HG03097 (cell line): ENCODE results near the gene AGAP3.

Experiments
- ATAC-seq: cut with Tn5 transposase; IDR thresholded peaks from one replicate; pipeline ENCODE4 v1.9.1; 2021; ENCODE audit not compliant: unreplicated experiment, low FRiP score

The AGAP3 gene

GRCh38 chr7:151152643-151153513, 66.6 kb downstream of the AGAP3 start:
- no peak for ATAC-seq

DNA sequence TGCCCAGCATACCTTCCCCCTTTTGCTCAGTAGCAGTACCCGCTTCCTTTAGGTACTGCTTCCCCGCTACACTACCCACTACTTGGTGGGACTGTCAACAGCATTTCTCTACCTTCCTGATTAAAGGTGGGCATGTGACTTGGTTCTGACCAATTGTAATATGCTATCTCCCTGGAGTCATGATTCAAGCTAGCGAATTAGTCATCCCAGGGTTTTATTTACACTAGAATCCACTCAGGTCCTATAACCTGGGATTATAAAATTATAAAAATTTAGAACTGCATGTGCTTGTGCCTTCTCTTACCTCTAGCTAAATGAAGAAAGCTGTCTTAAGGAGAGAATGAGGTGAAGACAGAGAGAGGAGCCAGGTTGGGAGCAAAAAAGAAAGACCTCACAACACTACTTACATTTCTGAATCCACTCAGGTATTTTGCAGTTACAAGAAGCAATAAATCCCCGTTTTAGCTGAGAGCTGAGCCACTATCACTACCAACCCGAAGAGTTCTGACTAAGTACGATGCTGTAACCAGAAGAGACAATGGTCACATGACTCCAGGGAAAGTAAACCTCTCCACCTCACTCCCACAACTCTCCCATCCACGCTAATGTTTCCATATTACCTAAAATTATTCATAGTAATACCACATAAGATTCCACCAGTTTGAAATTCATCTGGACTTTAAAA, 71.5 kb downstream of the AGAP3 start:
- no peak for ATAC-seq

DNA sequence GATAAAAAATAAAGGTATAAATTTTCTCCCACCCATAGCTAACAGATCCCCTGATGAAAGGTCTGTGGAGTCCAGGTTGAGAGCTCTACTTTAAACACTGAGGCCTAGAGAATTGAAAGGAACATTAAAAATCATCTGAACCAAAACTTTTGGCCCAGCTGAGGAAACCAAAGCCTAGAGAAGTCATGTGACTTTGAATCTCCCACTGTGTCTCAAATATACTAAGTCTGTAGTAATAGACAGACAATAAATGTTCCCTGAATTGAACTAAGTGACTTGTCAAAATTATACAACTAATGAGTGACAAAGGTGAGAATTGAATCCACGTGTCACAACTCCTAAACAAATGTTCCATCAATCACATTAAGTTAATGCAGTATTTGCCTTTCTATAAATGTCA, 75.5 kb downstream of the AGAP3 start:
- ATAC-seq = no peak

DNA sequence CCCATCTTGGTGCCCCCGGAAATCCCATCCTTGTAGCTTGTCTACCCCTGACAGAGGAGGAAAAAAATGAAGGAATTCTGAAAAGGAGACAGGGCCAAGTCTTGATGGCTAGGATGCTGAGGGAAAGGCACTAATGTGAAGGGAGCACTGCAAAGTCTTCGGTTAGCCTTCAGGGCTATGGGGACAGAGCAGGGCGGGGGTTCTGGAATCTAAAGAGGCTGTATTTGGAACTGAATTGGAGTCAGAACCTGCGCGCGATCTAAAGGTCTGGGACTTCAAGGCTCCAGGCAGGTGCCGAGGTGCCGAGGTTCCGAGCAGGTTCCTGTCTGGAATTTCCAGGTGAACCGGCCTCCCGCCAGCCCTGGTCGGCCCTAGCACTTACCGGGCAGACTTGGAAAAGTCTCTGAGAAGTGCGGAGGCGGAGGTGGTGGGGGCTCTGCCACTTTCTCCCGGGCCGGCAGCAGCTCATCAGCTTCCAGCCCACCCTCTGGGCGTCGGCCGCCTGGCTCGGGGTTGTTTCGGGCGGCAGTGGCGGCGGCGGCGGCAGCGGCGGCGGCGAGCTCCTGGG, 80.4 kb downstream of the AGAP3 start:
- no peak for ATAC-seq

- no peak for ATAC-seq
Measured at GRCh38 chr7:151167197-151167961, 81.1 kb downstream of the AGAP3 start, which contains the start of gene GBX1. TSS of gene GBX1 (minus strand) at chr7:151167694. CDS start at chr7:151167548, 146 bp downstream.

- ATAC-seq = no peak
Measured at GRCh38 chr7:151168003-151168786, 81.9 kb downstream of the AGAP3 start.

GRCh38 chr7:151168787-151169162, 82.5 kb downstream of the AGAP3 start:
- no peak for ATAC-seq

DNA sequence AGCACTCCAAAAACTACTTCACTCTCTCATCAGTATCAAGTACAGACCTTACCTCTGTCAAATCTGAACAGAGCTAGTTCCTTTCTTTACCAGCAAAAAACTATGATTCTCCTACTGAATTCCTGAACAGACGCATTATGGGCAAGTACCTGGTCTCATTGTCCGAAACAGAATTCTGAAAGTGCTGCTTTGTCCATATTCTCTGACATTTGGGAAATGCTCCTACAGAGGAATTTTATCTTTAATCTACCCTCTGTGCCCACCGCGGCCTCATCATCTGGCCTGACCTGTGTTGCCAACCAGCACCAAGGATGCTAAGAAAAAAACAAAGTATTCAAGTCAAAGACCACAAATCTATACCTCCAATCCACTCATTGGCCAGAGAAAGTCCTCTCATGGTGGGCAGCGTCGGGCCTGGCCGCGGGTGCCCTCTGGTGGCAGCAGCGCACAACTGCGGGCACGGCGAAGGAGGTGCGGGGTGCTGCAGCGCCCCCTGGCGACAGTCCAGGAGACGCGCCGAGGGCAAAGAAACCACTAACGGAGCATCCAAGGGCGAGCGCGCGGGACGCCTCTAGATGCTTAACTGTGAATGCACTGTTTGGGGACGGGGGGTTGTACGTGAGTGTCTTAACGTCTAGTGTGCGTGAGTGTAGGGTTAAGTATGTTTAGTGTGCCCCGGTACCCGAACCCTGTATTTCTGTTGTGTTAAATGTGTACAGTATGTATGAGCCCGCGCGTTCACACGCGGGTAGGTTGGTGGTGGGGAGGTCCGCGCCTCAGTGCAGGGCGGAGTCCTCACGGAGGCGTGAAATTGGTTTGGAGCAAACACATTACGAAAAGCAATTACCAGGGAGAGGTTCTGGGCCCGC, 86.2 kb downstream of the AGAP3 start:
- peak; percentile 69 for ATAC-seq

DNA sequence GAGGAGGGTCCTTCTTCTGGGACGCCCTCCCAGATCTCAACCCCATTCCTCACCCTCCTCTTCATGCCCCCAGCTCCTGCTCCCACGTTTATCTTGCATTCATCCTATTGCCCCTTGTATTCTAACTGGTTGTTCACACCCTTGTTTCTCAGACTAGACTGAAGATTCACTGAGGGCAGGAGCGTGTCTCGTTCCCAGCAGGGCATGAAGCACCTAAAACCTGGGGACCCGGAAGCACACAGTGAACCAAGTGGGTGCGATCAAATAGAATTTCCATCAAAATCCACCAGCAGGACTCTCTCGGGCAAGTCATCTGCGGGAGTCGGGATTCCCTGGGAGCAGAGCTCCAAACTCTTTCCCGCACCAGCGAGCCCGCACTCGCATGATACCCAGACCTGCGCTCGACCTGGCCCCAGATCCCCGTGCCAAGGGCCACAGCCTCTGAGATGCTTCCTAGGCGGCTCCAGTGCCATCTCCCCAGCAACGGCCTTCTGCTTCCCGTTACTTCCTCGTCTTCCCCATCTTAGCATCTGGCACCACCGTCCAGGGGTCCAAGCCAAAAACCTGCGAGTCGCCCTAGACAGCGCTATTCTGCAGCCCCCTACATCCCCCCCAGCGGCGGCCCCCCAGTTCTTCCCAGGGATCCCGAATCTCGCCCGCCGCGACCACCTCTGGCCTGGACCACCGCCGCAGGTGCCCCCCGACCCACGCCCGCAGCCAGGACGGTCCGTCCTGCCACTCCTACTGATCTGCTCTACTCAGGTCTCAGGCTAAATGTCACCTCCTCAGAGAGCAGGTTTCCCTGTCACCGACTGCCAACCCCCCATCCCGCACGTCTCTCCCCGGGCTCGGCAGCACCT, 87.3 kb downstream of the AGAP3 start:
- ATAC-seq = no peak

GRCh38 chr7:151174246-151175046, 88.2 kb downstream of the AGAP3 start:
- ATAC-seq = no peak

GRCh38 chr7:151175047-151175792, 88.9 kb downstream of the AGAP3 start:
- no peak for ATAC-seq

DNA sequence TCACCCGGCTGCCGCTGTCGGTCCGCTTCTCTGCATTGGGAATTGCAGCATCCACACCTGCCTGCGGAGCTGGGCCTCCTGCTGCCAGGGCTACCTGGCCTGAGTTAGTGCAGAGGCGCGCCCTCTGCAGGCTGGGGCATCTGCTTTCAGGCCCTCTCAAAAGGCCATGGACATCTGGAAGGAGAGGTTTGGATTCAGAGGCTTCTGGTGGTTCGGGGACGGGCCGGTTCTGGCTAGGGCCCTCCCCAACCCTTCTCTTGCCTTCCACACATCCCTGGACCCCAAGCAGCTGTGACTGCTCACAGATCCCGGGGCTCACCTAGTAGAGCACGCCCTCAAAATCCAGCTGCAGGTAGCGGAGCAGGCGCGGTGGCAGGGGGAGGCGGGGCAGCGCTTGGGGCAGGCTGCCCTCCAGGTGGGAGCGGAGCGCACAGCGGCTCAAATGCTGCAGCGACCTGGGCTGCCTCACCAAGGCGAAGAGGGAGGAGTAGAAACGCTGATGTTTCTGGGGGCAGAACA, 89.6 kb downstream of the AGAP3 start:
- no peak for ATAC-seq

DNA sequence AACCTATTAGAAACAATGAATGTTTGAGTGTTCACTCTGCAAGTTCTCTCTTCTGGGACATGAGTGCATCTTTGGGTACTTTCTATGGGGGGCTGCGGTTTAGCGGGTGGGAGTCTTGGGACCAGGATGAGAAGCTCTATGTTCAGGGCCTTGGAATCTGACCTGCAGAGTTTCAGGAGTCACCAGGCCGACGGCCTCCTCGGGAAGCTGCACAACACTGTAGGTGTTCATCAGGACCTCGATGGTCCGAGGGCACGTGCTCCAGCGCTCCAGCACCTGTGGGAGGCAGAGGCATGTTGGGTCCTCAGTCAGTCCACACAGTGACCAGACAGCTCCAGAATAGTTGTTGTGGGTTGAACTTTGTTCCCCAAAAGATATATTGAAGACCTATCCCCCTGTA, 90.1 kb downstream of the AGAP3 start:
- no peak for ATAC-seq

DNA sequence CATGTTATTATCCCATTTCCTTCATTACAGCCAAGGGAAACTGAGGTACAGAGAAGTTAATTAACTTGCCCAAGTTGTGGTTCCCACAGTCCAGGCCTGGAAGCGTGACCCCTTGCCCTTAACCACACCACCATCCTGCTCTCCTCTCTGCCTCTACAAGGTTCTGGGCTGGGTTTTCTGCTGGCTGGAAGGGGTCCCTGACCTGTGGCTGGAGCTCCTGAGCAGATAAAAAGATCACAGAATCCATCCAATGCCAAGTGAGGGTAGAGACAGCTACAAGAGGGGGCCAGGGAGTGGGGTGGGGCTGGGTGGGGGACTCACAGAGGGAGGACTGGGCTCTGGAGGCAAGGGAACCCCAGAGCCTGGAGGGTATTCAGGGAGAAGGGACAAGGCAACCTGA, 91.0 kb downstream of the AGAP3 start:
- ATAC-seq = no peak

- ATAC-seq = no peak
Measured at GRCh38 chr7:151178236-151178635, 92.0 kb downstream of the AGAP3 start.

GRCh38 chr7:151178831-151179230, 92.6 kb downstream of the AGAP3 start:
- no peak for ATAC-seq
